Measurements from ENCODE around the gene RAB40B. TPM values are rescaled to one million over a fixed set of nuclear protein-coding genes. Genes with fewer than 3 reads are reported as not detected.

Gene RAB40B
- total and polyA plus RNA-seq, 8 donors: 6.8 to 25.7 (median 19.5) TPM

DNA sequence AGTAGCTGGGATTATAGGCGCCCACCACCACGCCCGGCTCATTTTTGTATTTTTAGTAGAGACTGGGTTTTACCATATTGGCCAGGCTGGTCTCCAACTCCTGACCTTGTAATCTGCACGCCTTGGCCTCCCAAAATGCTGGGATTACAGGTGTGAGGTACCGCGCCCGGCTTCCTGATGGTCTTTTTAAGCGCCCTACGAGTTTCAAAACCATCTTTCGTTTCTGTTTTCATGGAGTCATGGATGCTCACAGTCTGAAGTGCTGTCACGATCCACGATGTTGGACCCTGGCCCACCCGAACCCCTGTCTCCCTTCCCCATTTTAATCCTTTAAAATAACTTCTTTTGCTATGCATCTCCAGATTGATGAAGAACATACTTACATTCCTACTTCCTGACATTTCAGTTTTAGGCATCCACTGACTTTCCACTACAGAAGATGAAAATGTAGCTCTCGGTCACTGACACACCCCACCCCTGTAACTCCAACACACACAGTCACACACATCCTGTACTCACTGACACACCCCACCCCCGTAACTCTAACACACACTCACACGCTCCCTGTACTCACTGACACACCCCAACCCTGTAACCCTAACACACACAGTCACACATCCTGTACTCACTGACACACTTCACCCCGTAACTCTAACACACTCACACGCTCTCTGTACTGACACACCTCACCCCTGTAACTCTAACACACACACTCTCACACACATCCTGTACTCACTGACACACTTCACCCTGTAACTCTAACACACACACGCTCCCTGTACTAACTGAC, 27.6 kb downstream of the RAB40B start:
- Histone ChIP-seq H3K36me3 (no peaks in the 10 kb centered on the region), H3K27ac (peak overlapping the region in 1 of 2 donors; percentile 54), H3K9me3 (no peaks in the 10 kb centered on the region), H3K27me3 (no peaks in the 10 kb centered on the region), H3K4me1 (peaks cover 0 to 11% of the 10 kb centered on the region in 2 donors), H3K4me3 (no peak overlapping the region)
- intact Hi-C loops (cut with DNase I): no loop called here
- DNase-seq (no peak), ATAC-seq (no peak)
- TF ChIP-seq, protein P1, sequence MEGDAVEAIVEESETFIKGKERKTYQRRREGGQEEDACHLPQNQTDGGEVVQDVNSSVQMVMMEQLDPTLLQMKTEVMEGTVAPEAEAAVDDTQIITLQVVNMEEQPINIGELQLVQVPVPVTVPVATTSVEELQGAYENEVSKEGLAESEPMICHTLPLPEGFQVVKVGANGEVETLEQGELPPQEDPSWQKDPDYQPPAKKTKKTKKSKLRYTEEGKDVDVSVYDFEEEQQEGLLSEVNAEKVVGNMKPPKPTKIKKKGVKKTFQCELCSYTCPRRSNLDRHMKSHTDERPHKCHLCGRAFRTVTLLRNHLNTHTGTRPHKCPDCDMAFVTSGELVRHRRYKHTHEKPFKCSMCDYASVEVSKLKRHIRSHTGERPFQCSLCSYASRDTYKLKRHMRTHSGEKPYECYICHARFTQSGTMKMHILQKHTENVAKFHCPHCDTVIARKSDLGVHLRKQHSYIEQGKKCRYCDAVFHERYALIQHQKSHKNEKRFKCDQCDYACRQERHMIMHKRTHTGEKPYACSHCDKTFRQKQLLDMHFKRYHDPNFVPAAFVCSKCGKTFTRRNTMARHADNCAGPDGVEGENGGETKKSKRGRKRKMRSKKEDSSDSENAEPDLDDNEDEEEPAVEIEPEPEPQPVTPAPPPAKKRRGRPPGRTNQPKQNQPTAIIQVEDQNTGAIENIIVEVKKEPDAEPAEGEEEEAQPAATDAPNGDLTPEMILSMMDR (IDR thresholded peaks at IDR 0.05): no peak

- intact Hi-C loops (cut with DNase I): loop anchor here in 1 of 2 donors (5.0 kb wide), 1 partner anchor 104 kb away; no protein-coding TSS in a partner anchor
- TF ChIP-seq, protein P1 (IDR thresholded peaks at IDR 0.05): peak; percentile 39 to 72
- no peaks in the 10 kb centered on the region for H3K36me3 ChIP-seq
- no peaks in the 10 kb centered on the region for H3K9me3 ChIP-seq
- peak in 3 of 4 donors; percentile 55 to 88 (median 65) for DNase-seq
- H3K4me1 ChIP-seq: peaks cover 0 to 11% of the 10 kb centered on the region in 2 donors
- H3K27me3 ChIP-seq: no peaks in the 10 kb centered on the region
- H3K27ac ChIP-seq: no peak overlapping the region
- peak; percentile 93 for ATAC-seq
- no peak overlapping the region for H3K4me3 ChIP-seq
Observed at GRCh38 chr17:82668631-82669099, 29.8 kb downstream of the RAB40B start.

DNA sequence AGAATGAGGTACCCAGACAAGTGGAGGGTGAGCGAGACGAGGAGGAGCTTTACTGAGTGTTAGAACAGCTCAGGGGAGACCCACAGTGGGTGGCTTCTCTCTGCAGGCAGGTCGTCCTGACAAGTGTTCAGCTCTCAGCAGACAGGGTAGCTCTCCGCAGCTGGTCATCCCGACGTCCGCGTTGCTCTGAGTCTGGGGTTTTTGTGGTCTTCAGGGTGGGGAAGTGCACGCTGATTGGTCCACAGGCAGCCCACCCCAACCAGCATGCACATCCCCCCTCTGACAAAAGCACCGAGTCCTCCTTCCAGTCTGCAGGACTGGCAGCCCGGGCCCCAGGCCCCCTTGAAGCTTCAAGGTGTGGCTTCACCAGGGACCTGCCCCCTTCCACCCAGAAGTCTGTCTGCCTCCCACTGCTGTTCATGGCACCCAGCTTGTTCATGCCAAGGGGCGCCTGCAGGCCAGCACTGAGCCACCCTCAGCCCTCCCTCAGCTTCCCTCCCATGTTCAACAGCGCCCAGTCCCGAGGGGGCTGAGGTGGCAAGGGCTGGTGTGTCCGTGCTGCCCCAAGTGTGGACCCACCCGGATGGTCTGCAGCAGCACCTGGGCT, 30.4 kb downstream of the RAB40B start:
- intact Hi-C loops (cut with DNase I): loop anchor here in 1 of 2 donors (5.0 kb wide), 1 partner anchor 104 kb away; no protein-coding TSS in a partner anchor
- H3K36me3 ChIP-seq: no peaks in the 10 kb centered on the region
- H3K4me1 ChIP-seq: peaks cover 0 to 11% of the 10 kb centered on the region in 2 donors
- no peaks in the 10 kb centered on the region for H3K9me3 ChIP-seq
- no peak for ATAC-seq
- no peaks in the 10 kb centered on the region for H3K27me3 ChIP-seq
- TF ChIP-seq, protein P1 (IDR thresholded peaks at IDR 0.05): no peak
- DNase-seq: no peak
- H3K4me3 ChIP-seq: no peak overlapping the region
- H3K27ac ChIP-seq: no peak overlapping the region

DNA sequence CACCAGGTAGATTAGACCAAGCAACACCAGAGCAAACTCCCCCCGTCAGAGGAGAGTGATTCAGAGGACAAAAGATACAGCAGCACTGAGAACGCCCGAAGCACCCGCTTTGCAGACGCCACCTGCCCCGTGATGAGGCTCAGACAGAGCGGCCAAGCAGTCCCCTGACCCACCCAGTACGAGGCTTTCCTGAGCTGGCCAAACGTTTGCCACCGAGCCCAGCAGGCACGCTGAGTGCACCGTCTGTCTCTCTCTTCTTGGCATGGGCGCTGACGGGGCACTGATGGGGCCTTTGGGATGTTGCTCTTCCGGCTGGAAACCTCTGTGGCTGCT, 30.9 kb downstream of the RAB40B start:
- TF ChIP-seq, protein P1 (IDR thresholded peaks at IDR 0.05): no peak
- Histone ChIP-seq H3K36me3 (no peaks in the 10 kb centered on the region), H3K4me1 (peaks cover 0 to 11% of the 10 kb centered on the region in 2 donors), H3K27ac (no peak overlapping the region), H3K4me3 (no peak overlapping the region), H3K27me3 (no peaks in the 10 kb centered on the region), H3K9me3 (no peaks in the 10 kb centered on the region)
- no peak for ATAC-seq
- intact Hi-C loops (cut with DNase I): loop anchor here in 1 of 2 donors (5.0 kb wide), 1 partner anchor 105 kb away; no protein-coding TSS in a partner anchor
- DNase-seq: peak in 1 of 4 donors; percentile 63
